GM12892 (cell line): ENCODE data around the gene MAPK8IP3.
"Not testable (repeated sequence)": the region's sequence is repeated elsewhere in the genome, so short reads cannot be mapped to it uniquely, and the experiment has no call there.

Experiments used
- DNase-seq: peaks from one replicate; pipeline ENCODE4 v3.0.0; 2011; ENCODE audit not compliant: insufficient read length
- FAIRE-seq: peaks from 2 replicates; lab custom pipeline; 2011; peaks lifted over from hg19 to GRCh38; lab: Jason Lieb, UNC
- POLR2A ChIP-seq: IDR thresholded peaks from 2 replicates; pipeline ENCODE4 v1.6.1; 2011; ENCODE audit warnings: low read depth, low read length, control low read depth
- POLR2AphosphoS5 ChIP-seq: IDR thresholded peaks from 2 replicates; pipeline ENCODE4 v1.6.1; 2011; ENCODE audit warnings: low read depth, low read length, control low read depth
- TAF1 ChIP-seq: IDR thresholded peaks from 2 replicates; pipeline ENCODE4 v1.6.1; 2011; ENCODE audit warnings: low read depth, mild to moderate bottlenecking, control low read depth, low read length, borderline replicate concordance

Gene MAPK8IP3

GRCh38 chr16:1701216-1701878, 4.6 kb upstream of the MAPK8IP3 start:
- FAIRE-seq (no peak), DNase-seq (no peak)
- TF ChIP-seq POLR2A (no peak), POLR2AphosphoS5 (no peak), TAF1 (no peak)

GRCh38 chr16:1705324-1705687, 689 bp upstream of the MAPK8IP3 start:
- not testable (repeated sequence) for DNase-seq, FAIRE-seq

GRCh38 chr16:1706386-1707192, 594 bp downstream of the MAPK8IP3 start:
- peak; percentile 90 for FAIRE-seq
- peak; percentile 66 for DNase-seq
- no peak for TF ChIP-seq POLR2AphosphoS5
- TF ChIP-seq POLR2A: no peak

GRCh38 chr16:1707193-1707790, 1.3 kb downstream of the MAPK8IP3 start:
- TF ChIP-seq POLR2AphosphoS5 (no peak), POLR2A (no peak), TAF1 (no peak)
- DNase-seq: no peak
- FAIRE-seq: no peak

GRCh38 chr16:1708083-1708767, 2.2 kb downstream of the MAPK8IP3 start:
- no peak for DNase-seq
- no peak for FAIRE-seq
- TF ChIP-seq POLR2A: no peak
- TF ChIP-seq TAF1: no peak
- TF ChIP-seq POLR2AphosphoS5: no peak

- no peak for DNase-seq
- no peak for TF ChIP-seq TAF1
- TF ChIP-seq POLR2AphosphoS5: no peak
- no peak for TF ChIP-seq POLR2A
- no peak for FAIRE-seq
These were observed 2.8 kb downstream of the MAPK8IP3 start for GRCh38 chr16:1708768-1709180.

- DNase-seq (no peak), FAIRE-seq (no peak)
- TF ChIP-seq TAF1: no peak
- no peak for TF ChIP-seq POLR2A
- no peak for TF ChIP-seq POLR2AphosphoS5
These were observed 3.4 kb downstream of the MAPK8IP3 start for GRCh38 chr16:1709356-1709755.

- TF ChIP-seq TAF1: no peak
- no peak for TF ChIP-seq POLR2AphosphoS5
- no peak for TF ChIP-seq POLR2A
- FAIRE-seq (peak; percentile 24), DNase-seq (no peak)
These were observed 5.0 kb downstream of the MAPK8IP3 start for GRCh38 chr16:1710811-1711507.

- peak; percentile 46 for FAIRE-seq
- TF ChIP-seq TAF1 (no peak), POLR2A (no peak), POLR2AphosphoS5 (no peak)
- no peak for DNase-seq
These were observed 6.8 kb downstream of the MAPK8IP3 start for GRCh38 chr16:1712791-1713261.

GRCh38 chr16:1713331-1713730, 7.3 kb downstream of the MAPK8IP3 start:
- FAIRE-seq: no peak
- TF ChIP-seq POLR2AphosphoS5 (no peak), TAF1 (no peak), POLR2A (no peak)
- DNase-seq: no peak

- DNase-seq (no peak), FAIRE-seq (peak; percentile 91)
- 0 out of 2 replicates have a peak, but pooled peaks have one; percentile 51 for TF ChIP-seq POLR2AphosphoS5
- peak; percentile 64; the same call in 1 of the 2 replicates for TF ChIP-seq POLR2A
- no peak for TF ChIP-seq TAF1
These were observed 7.9 kb downstream of the MAPK8IP3 start for GRCh38 chr16:1713933-1714332.

- FAIRE-seq (no peak), DNase-seq (no peak)
- no peak for TF ChIP-seq POLR2A
- no peak for TF ChIP-seq TAF1
- TF ChIP-seq POLR2AphosphoS5: no peak
These were observed 9.2 kb downstream of the MAPK8IP3 start for GRCh38 chr16:1715220-1715619.

GRCh38 chr16:1718236-1718635, 12.2 kb downstream of the MAPK8IP3 start:
- FAIRE-seq, DNase-seq: not testable (repeated sequence)

GRCh38 chr16:1719559-1720229, 13.7 kb downstream of the MAPK8IP3 start:
- DNase-seq, FAIRE-seq: not testable (repeated sequence)
